ENCODE data around the gene PCP2.

Gene PCP2

DNA sequence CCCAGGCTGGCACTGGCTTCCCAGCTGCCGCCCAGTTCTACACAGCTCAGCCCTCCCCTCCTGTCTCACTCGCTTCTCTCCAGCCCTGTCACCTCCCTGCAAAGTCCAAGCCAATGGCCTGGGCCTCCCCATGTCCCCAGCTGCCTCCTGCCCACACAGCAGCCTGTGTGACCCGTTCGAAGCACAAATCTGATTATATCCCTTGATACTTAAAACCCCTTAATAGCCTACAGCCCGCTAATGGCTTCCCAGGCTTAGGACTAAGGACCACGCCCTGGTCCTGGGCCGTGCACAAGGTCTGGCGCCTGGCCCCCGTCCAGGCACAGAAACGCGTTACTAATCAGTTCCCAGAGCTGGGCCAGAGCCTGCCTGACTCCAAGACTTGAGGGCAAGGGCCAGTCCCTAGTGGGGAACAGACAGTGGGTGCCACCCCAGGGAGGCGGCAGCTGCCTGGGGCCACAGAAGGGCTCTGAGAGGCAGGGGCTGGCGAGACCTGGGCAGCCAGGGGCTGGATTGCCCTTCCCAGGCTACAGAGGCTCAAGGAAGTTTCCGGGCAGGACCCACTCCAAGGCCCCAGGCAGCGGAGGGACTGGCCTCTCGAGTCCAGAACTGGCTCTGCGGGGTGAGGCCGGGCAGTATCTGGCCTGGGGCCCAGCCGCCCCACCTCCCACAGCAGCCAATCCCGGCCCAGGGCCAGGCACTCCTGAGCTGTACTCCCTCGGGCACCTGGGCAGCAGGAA is 14.6 kb downstream of the PCP2 start:
- no peak for DNase-seq (ENCODE audit: low spot score)

DNA sequence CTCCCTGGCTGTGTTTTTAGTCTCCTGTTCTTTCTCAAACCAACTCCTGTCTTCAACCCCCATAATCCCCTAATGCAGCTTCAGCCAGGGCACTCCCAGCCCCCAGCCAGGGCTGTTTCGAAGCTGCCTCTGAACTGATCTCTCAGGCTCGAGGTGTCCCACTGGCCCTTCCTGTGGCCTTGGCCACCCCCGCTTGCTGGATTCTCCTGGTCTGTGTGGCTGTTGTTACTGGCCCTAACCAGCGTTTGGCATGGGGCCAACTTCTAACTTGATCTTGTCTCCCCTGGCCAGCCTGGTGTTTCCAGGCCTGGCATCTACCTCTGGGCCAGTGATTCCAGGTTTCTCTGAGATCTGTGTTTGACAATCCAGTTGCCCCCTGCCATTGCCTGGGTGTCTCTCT is 15.2 kb downstream of the PCP2 start:
- DNase-seq (ENCODE audit: low spot score), result no peak

DNA sequence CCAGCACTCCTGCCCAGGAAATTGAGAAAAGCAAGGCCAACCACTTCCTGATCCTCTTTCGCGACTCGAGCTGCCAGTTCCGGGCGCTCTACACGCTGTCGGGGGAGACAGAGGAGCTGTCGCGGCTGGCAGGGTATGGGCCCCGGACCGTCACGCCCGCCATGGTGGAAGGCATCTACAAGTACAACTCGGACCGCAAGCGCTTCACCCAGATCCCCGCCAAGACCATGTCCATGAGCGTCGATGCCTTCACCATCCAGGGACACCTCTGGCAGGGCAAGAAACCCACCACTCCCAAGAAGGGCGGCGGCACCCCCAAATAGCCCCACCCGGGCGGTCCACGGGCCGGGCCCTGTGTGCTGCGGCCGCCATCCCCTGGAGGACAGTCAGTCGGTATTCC is 15.8 kb downstream of the PCP2 start:
- DNase-seq (ENCODE audit: low spot score), result no peak

DNA sequence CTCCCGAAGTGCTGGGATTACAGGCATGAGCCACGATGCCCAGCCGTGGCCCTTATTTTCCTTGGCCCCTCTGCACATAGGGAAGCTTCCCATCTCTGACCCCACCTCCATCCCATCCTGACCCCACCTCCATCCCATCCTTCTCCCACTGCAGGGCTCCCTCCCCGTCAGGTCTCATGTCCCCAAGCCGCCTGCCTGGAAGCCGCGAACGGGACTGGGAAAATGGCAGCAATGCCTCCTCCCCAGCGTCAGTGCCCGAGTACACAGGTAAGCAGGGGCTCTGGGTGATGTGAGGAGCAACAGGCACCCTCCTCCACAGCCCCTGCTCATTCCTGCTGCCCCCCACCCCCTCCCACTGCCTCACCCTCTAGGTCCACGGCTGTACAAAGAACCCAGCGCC is 16.3 kb downstream of the PCP2 start:
- DNase-seq (ENCODE audit: low spot score), result no peak

DNA sequence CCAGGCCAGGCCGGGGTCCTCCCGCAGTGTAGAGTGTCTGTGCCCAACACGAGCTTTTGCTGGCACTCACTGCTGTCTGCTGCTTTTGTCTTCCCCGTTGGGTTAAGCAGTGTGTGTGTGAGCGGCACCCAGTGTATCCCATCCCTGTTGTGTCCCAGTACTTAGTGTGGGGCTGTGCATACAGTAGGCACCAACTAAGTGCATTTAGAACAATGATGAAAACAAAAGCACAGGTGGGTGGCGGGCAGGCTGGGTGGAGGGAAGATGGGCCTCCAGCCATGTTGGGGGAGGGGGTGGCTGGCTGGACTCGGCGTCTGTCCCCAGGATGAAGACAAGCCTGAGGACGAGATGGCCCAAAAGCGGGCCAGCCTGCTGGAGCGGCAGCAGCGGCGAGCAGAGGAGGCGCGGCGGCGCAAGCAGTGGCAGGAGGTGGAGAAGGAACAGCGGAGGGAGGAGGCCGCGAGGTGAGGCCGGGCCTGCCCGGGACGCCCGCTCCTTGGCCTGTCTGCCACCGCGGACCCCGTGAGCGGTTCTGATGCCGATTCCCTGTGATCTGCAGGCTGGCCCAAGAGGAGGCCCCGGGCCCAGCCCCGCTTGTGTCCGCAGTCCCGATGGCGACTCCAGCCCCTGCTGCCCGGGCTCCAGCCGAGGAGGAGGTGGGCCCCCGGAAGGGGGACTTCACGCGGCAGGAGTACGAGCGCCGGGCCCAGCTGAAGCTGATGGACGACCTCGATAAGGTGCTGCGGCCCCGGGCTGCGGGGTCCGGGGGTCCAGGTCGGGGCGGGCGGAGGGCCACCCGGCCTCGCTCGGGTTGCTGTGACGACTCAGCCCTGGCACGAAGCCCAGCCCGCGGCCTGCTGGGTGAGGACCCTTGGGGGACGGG is 18.4 kb downstream of the PCP2 start:
- DNase-seq (ENCODE audit: low spot score), result no peak

DNA sequence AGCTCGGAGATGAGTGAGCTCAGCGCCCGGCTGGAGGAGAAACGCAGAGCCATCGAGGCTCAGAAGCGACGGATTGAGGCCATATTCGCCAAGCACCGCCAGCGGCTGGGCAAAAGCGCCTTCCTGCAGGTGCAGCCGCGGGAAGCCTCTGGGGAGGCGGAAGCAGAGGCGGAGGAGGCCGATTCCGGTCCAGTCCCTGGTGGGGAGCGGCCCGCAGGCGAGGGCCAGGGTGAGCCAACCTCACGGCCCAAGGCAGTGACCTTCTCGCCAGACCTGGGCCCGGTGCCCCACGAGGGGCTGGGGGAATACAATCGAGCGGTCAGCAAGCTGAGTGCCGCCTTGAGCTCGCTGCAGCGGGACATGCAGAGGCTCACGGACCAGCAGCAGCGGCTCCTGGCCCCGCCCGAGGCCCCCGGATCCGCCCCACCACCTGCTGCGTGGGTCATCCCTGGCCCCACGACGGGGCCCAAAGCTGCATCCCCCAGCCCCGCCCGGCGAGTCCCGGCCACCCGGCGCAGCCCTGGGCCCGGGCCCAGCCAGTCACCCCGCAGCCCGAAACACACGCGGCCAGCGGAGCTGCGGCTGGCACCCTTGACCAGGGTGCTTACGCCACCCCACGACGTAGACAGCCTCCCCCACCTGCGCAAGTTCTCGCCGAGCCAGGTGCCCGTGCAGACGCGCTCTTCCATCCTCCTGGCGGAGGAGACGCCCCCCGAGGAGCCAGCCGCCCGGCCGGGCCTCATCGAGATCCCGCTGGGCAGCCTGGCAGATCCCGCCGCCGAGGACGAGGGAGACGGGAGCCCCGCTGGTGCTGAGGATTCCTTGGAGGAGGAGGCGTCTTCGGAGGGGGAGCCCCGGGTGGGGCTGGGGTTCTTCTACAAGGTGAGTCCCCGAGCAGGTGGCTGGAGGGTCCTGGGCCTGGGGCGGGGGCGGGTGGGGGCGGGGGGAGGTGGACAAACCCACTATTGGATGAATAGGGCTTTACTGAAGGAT is 20.9 kb downstream of the PCP2 start:
- no peak for DNase-seq (ENCODE audit: low spot score)

DNA sequence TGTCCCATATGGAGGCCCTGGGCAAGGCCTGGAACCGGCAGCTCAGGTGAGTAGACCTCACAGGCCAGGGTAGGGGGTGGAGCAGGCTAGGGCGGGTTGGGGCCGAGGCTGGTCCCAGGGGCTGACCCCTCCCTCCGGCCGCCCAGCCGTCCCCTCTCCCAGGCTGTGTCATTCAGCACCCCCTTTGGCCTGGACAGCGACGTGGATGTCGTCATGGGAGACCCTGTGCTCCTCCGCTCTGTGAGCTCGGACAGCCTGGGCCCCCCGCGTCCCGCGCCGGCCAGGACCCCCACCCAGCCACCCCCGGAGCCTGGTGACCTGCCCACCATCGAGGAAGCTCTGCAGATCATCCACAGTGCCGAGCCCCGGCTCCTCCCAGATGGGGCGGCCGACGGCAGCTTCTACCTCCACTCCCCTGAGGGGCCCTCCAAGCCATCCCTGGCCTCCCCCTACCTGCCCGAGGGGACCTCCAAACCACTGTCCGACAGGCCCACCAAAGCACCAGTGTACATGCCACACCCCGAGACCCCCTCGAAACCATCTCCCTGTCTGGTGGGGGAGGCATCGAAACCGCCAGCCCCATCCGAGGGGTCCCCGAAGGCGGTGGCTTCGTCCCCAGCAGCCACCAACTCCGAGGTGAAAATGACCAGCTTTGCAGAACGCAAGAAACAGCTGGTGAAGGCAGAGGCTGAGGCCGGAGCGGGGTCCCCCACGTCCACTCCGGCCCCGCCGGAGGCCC is 21.8 kb downstream of the PCP2 start:
- no peak for DNase-seq (ENCODE audit: low spot score)

DNA sequence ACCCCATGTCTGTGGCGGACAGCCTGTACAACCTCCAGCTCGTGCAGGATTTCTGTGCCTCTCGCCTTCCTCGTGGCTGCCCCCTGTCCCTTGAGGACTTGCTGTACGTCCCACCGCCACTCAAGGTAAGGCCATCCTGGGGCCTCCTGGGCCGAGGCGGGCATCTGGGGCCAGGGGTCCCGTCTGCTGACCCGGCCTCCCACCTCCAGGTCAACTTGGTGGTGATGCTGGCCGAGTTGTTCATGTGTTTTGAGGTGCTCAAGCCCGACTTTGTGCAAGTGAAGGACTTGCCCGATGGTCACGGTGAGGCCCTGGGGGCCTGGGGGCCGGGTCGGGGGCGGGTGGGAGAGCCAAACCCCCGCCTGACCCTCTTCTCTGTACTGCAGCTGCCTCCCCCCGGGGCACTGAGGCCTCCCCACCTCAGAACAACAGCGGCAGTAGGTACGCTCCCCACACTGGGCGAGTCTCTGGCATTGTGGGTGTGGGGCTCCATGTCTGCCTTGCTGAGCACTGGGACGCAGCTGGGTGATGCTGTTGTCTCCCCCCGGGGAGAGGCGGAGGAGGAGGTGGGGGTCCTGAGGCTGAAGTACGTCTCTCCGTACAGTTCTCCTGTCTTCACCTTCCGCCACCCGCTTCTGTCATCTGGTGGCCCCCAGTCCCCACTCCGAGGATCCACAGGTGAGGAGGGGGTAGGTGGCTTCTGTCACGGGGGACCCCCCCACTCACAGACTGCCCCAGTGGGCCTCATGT is 22.9 kb downstream of the PCP2 start:
- DNase-seq (ENCODE audit: low spot score), result no peak

DNA sequence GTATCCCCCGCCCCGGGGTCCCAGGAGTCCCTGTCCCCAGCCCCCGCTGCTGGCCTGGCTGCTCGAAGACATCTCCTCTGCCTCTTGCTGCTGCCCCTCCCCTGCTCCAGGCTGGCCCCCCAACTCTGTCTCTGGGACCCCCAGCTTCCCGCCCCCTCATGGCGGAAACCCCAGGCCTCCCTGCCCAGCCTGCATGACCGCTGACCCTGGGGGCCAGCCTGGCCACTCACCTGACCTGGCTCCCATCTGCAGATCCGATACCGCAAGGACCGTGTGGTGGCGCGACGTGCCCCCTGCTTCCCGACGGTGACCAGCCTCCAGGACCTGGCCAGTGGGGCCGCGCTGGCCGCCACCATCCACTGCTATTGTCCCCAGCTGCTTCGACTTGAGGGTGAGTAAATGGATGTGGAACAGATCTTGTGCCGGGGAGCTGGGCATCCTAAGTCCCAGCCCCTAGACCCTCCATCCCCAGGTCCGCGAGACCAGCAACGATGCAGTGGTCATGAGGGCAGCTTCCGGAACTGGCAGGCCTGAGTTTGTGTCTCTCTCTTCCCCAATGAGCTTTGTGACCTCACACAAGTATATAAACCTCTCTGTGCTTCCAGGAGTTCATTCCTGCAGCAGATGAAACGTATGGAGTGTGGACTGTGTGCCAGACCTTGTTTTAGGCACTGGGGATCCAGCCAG is 25.5 kb downstream of the PCP2 start:
- DNase-seq (ENCODE audit: low spot score), result no peak

DNA sequence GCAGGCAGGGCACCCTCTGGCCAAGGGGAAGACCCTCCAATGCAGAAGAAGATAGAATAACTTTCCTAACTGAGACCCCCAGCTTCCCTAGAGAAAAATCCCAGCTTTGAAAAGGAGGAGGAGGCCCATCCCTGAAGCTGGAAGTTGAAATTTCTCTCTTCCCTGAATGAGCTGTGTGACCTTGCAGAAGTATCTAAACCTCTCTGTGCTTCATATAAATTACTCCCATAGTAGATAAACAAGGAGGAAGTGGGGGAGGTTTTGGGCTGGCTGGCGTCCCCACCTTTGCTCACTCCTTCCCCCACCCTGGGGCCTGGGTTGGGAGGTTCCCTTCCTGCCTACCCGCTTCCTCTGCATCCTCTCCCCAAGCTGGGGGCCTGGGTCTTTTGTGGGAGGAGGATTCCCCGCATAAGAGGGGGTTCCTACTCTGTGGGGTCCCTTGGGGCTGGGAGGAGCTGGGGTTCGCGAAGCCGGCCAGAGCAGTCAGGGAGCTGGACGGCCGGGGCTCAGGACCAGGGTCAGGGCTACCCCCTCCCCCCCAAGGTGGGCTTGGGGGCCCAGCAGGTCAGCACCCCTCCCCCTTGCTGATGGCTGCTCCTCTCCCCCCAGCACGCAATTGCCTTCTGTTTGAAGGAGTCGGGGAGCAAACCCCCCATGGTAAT is 26.2 kb downstream of the PCP2 start:
- no peak for DNase-seq (ENCODE audit: low spot score)

DNA sequence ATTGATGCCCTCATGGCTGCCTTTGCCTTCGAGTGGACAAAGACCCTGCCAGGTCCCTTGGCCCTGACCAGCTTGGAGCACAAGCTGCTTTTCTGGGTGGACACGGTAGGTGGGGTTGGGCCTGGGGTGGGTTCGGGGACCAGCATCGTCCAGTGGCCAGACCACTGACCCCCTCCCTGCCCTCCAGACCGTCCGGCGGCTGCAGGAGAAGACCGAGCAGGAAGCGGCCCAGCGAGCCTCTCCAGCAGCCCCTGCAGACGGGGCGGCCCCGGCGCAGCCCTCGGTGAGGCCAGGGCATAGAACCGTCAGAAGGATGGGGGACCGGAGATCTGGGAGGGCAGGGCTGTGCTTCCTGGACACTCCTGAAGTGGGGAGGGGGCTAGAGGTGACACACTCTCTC is 27.2 kb downstream of the PCP2 start:
- no peak for DNase-seq (ENCODE audit: low spot score)

DNA sequence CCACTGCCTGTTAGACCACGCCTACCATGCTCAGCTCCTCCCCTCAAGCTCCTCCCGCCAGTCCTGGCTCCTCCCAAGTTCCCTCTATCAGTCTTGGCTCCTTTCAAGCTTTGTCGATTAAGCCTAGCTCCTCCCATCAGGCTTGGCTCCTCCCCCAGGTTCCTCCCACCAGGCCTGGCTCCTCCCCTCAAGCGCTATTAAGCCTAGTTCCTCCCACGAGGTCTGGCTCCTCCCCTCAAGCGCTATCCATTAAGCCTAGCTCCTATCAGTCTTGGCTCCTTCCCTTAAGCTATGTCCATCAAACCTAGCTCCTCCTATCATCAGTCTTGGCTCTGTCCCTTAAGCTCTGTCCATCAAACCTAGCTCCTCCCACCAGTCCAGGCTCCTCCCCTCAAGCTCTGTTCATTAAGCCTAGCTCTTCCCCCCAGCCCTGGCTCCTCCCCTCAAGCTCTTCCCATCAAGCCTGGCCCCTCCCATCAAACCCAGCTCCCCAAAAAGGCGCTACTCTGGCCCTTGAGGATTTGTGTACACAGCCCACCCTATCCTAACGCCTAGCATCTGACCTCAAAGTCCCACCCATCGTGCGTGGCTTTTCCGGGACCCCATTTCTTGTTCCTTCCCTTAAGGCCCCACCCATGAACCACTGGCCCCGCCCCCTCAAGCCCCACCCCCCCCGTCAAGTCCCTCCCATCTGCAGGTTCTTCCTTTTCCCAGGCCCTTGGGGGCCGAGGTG is 27.9 kb downstream of the PCP2 start:
- peak; percentile 73 for DNase-seq (ENCODE audit: low spot score)

DNA sequence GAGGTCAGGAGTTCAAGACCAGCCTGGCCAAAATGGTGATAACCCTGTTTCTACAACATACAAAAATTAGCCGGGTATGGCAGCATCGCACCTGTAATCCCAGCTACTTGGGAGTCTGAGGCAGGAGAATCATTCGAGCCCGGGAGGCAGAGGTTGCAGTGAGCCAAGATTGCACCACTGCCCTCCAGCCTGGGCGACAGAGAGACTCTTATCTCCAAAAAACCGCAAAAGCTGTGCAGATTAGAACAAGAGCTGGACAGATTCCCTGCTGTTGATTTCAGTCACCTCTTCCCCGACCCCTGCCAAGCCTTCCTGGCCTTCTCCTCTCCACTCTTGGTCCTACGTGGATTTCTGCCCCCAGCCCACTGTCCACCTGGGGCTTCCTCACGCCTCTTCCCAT is 29.6 kb downstream of the PCP2 start:
- no peak for DNase-seq (ENCODE audit: low spot score)

DNA sequence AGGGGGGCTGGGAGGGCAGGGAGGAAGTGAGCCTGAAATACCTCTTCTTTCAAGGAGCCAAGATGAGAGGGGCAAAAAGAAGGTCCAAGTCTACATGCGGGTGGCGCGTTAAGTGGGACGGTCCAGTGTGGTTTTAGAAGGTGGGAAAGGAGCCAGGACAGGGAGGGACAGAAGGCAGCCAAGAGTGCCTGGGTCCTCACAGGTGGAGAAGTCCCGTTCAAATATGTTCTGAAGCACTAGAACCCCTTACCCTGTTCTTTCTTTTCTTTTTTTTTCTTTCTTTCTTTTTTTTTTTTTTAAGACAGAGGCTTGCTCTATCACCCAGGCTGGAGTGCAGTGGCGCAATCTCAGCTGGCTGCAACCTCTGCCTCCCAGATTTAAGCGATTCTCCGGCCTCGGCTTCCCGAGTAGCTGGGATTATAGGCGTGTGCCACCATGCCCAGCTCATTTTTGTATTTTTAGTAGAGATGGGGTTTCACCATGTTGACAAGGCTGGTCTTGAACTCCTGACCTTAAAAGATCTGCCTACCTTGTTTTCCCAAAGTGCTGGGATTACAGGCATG is 30.5 kb downstream of the PCP2 start:
- no peak for DNase-seq (ENCODE audit: low spot score)

DNA sequence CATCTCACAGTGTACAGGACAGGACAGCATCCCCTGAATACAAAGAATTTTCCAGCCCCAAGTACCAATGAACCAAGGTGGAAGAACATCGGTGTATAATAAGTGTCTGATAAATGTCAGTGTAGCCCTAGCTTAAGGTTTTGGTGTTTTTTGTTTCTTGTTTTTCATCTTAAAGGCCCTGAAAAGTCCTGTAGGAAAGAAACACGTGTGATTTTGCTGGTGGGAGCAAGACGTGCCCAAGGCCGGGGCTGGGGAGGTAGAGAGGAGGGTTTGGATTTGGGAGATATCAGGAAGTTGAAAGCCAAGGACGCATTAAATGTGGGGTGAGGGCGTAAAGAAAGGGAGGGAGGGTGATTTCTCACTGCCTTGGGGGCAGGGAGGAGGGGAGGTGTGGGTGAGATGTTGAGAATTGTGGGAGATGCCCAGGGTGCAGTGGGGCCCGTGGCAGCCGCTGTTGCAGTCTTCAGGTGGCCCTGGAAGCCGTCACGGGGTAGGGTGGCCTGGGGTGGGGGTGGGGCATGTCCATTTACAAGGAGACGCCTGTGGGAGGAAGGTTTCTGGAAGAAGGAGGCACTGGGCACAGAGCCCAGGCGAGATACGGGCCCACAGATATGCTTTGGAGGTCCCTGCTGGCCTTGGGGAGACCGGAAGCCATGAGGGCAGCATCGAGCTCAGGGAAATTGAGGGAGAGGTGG is 31.1 kb downstream of the PCP2 start:
- no peak for DNase-seq (ENCODE audit: low spot score)

DNA sequence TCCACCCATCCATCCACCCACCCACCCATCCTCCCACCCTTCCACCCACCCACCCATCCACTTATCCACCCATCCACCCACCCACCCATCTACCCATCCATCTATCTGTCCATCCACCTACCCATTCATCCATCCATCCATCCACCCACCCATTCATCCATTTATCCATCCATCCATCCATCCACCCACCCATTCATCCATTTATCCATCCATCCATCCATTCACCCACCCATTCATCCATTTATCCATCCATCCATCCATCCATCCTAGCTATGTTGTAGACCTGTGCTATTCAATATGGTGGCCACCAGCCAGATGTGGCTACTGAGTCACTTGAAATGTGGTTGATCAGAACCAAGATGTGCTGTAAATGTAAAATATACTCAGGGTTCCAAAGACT is 32.8 kb downstream of the PCP2 start:
- DNase-seq (ENCODE audit: low spot score), result no peak

DNA sequence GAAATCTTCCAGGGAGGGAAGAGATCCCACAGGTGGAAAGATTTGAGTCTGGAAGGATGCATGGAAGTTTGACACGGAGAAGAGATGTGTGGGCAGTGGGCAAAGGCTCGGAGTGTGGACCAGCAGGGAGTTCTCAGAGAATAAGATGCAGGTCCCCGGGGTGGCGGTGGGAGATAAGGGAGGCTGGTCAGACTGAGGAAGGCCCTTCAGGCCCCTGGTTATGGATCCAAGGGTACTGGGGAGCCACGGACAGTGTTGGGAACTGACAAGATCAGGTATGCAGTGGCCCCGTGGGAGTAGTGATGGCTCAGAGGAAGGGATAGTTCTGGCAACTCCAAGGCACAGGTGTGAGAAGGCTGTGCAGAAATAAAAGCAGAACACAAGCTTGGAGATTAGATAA is 35.3 kb downstream of the PCP2 start:
- DNase-seq (ENCODE audit: low spot score), result no peak

DNA sequence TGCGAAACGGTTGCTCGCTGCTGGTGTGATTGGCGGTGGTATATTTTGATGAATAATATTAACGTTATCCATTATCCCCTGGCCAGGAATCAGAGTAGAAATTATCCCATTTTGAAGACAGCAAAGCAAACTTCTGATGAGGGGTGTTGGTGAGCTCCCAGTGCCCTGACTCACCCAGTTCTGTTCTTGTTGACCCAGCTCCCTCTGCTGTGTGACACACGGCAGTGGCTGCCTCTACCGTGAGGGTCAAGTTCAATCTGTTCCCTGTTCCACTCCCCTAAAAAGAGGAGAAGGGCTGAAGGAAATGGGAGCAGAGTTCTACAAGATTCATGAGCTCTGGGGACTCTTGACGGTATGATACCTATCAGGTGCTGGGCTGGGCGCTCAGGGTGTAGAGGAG is 35.8 kb downstream of the PCP2 start:
- peak; percentile 48 for DNase-seq (ENCODE audit: low spot score)

Measured in RKO (cell line).